Karpas-422 (cell line): ENCODE measurements around the gene C2orf42. TPM values are rescaled to one million over a fixed set of nuclear protein-coding genes. Genes with fewer than 3 reads are reported as not detected.

ENCODE experiments used
- DNase-seq: peaks from one replicate; pipeline ENCODE4 v3.0.0-alpha.2; 2015
- H2AFZ ChIP-seq: fragments of 200-600 bp; sonication (generic); 2 replicates; pipeline ENCODE4 v1.6.1; 2014; ENCODE audit warnings: antibody characterized with exemption, low read length, mixed read lengths
- H3K27ac ChIP-seq: fragments of 200-600 bp; sonication (generic); 2 replicates; pipeline ENCODE4 v1.5.1; 2014; ENCODE audit warnings: mild to moderate bottlenecking, low read length, moderate library complexity
- H3K27me3 ChIP-seq: fragments of 200-600 bp; sonication (generic); 2 replicates; pipeline ENCODE4 v1.6.1; 2014; ENCODE audit warnings: low read length, mixed read lengths
- H3K36me3 ChIP-seq: fragments of 200-600 bp; sonication (generic); 2 replicates; pipeline ENCODE4 v1.6.1; 2014; ENCODE audit warnings: low read length, mixed read lengths; ENCODE audit not compliant: insufficient read depth
- H3K4me1 ChIP-seq: fragments of 200-600 bp; sonication (generic); 2 replicates; pipeline ENCODE4 v1.6.1; 2014; ENCODE audit warnings: mild to moderate bottlenecking, low read length, mixed read lengths
- H3K4me2 ChIP-seq: fragments of 200-600 bp; sonication (generic); 2 replicates; pipeline ENCODE4 v1.6.1; 2014; ENCODE audit warnings: low read length, low read depth, mild to moderate bottlenecking; ENCODE audit not compliant: poor library complexity, severe bottlenecking
- H3K4me3 ChIP-seq: fragments of 200-600 bp; sonication (generic); 2 replicates; pipeline ENCODE4 v1.5.1; 2014; ENCODE audit warnings: mild to moderate bottlenecking, antibody characterized with exemption, low read length, mixed read lengths
- H3K79me2 ChIP-seq: fragments of 200-600 bp; sonication (generic); 2 replicates; pipeline ENCODE4 v1.6.1; 2014; ENCODE audit warnings: mild to moderate bottlenecking, low read length, mixed read lengths
- H3K9ac ChIP-seq: fragments of 200-600 bp; sonication (generic); 2 replicates; pipeline ENCODE4 v1.6.0; 2014; ENCODE audit warnings: low read length
- H3K9me2 ChIP-seq: fragments of 200-600 bp; sonication (generic), shearing (Covaris generic); replicated peaks from 2 replicates; pipeline ENCODE4 v1.6.0; 2014; ENCODE audit warnings: mild to moderate bottlenecking, low read length, moderate library complexity; ENCODE audit not compliant: insufficient read depth
- H3K9me3 ChIP-seq: fragments of 300-700, 200-600 bp; sonication (generic); 2 replicates; pipeline ENCODE4 v1.6.1; 2014; ENCODE audit warnings: low read length, mixed read lengths
- H4K20me1 ChIP-seq: fragments of 200-600 bp; sonication (generic); 2 replicates; pipeline ENCODE4 v1.6.1; 2014; ENCODE audit warnings: mild to moderate bottlenecking, antibody characterized with exemption, low read length, low read depth; ENCODE audit not compliant: insufficient read depth
- total RNA-seq: library from RNA; depleted of rRNA; stranded (reverse); fragments of >200 nt; shearing (Covaris generic); gene quantifications from 2 replicates; pipeline ENCODE4 v1.2.3, GENCODE V29; 2014; ENCODE audit warnings: low replicate concordance; rRNA removed

The C2orf42 gene
- total RNA-seq, 1 experiment from 2014 or later = 30.0 TPM

DNA sequence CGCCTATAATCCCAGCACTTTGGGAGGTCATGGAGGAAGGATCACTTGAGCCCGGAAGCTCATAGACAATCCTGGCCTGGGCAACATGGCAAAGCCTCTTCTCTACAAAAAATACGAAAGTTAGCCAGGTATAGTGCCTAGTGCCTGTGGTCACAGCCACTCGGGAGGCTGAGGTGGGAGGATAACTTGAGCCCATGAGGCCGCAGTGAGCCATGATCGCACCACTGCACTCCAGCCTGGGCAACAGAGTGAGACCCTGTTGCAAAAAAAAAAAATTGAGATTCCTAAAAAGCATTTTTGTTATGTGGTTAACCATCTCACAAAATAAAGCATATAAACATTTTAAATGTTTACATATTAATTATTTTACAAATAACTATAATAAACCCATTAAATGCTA lies 89.6 kb downstream of the C2orf42 start:
- peak; percentile 41 for DNase-seq
- H3K27ac ChIP-seq = peak overlapping the region; percentile 47; the same call in 1 of the 2 replicates
- H3K4me3 ChIP-seq = no peak overlapping the region
- no peaks in the 10 kb centered on the region for H4K20me1 ChIP-seq
- peaks cover 56% of the 10 kb centered on the region for H3K4me1 ChIP-seq
- no peaks in the 10 kb centered on the region for H3K36me3 ChIP-seq
- no peaks in the 10 kb centered on the region for H3K9me3 ChIP-seq
- H3K9ac ChIP-seq = no peak overlapping the region
- no peak overlapping the region for H2AFZ ChIP-seq
- H3K27me3 ChIP-seq = no peaks in the 10 kb centered on the region
- no peaks in the 10 kb centered on the region for H3K9me2 ChIP-seq
- peaks cover 3% of the 10 kb centered on the region; the same call in 1 of the 2 replicates for H3K79me2 ChIP-seq
- no peak overlapping the region for H3K4me2 ChIP-seq

Other genes with a start within 250 kb of the C2orf42 start
- gene ASPRV1, start 229.4 kb downstream of the C2orf42 start, total RNA-seq = 0.71 and 1.3 TPM in 2 replicates
- 91.7 and 128 TPM in 2 replicates for gene PCBP1, start 103.5 kb downstream of the C2orf42 start, total RNA-seq
- 181 and 192 TPM in 2 replicates for gene TIA1, start 57.6 kb upstream of the C2orf42 start, total RNA-seq
- gene PCYOX1, start 67.1 kb upstream of the C2orf42 start, total RNA-seq = 26.8 and 31.9 TPM in 2 replicates
- 215 and 515 TPM in 2 replicates for gene SNRPG, start 102.7 kb upstream of the C2orf42 start, total RNA-seq
- 85.9 and 89.4 TPM in 2 replicates for gene FAM136A, start 111.0 kb upstream of the C2orf42 start, total RNA-seq